ENCODE data around the gene LPXN.

The LPXN gene

GRCh38 chr11:58524232-58525036 is 51.2 kb downstream of the LPXN start:
- peak; percentile 83 for DNase-seq (ENCODE audit: low read depth)

GRCh38 chr11:58513747-58514367 is 61.8 kb downstream of the LPXN start:
- DNase-seq (ENCODE audit: low read depth) = peak; percentile 74

GRCh38 chr11:58511636-58512035 is 64.0 kb downstream of the LPXN start:
- no peak for DNase-seq (ENCODE audit: low read depth)

GRCh38 chr11:58509748-58510147 is 65.9 kb downstream of the LPXN start:
- no peak for DNase-seq (ENCODE audit: low read depth)

- no peak for DNase-seq (ENCODE audit: low read depth)
These were observed 66.8 kb downstream of the LPXN start for GRCh38 chr11:58508814-58509213.

- DNase-seq (ENCODE audit: low read depth) = no peak
These were observed 67.7 kb downstream of the LPXN start, which contains the start of gene OR5B21 for GRCh38 chr11:58508005-58508404. OR5B21 (minus strand) TSS chr11:58508105; CDS start chr11:58508105, 0 bp downstream.

GRCh38 chr11:58507355-58507754 is 68.3 kb downstream of the LPXN start:
- DNase-seq (ENCODE audit: low read depth) = no peak

GRCh38 chr11:58506935-58507334 is 68.7 kb downstream of the LPXN start:
- no peak for DNase-seq (ENCODE audit: low read depth)

- DNase-seq (ENCODE audit: low read depth) = no peak
These were observed 69.8 kb downstream of the LPXN start for GRCh38 chr11:58505849-58506248.

GRCh38 chr11:58504232-58504631 is 71.4 kb downstream of the LPXN start:
- DNase-seq (ENCODE audit: low read depth) = no peak

- no peak for DNase-seq (ENCODE audit: low read depth)
These were observed 72.2 kb downstream of the LPXN start for GRCh38 chr11:58503361-58503856.

GRCh38 chr11:58502004-58502403 is 73.7 kb downstream of the LPXN start:
- DNase-seq (ENCODE audit: low read depth) = no peak

- peak; percentile 14 for DNase-seq (ENCODE audit: low read depth)
These were observed 77.2 kb downstream of the LPXN start for GRCh38 chr11:58498464-58498863.

- no peak for DNase-seq (ENCODE audit: low read depth)
These were observed 77.7 kb downstream of the LPXN start for GRCh38 chr11:58497951-58498350.

GRCh38 chr11:58495906-58496305 is 79.8 kb downstream of the LPXN start:
- DNase-seq (ENCODE audit: low read depth) = no peak

GRCh38 chr11:58494101-58494500 is 81.6 kb downstream of the LPXN start:
- DNase-seq (ENCODE audit: low read depth) = peak; percentile 66

GRCh38 chr11:58493676-58494075 is 82.0 kb downstream of the LPXN start:
- DNase-seq (ENCODE audit: low read depth) = peak; percentile 34

- no peak for DNase-seq (ENCODE audit: low read depth)
These were observed 84.8 kb downstream of the LPXN start for GRCh38 chr11:58490827-58491226.

GRCh38 chr11:58487170-58487569 is 88.5 kb downstream of the LPXN start:
- no peak for DNase-seq (ENCODE audit: low read depth)

GRCh38 chr11:58485961-58486360 is 89.7 kb downstream of the LPXN start:
- DNase-seq (ENCODE audit: low read depth) = no peak
